DMS79 (cell line): ENCODE results near the gene BRCA1.

Experiments used
- DNase-seq: peaks from one replicate; lab custom pipeline; 2025; lab: John Stamatoyannopoulos, UW

Gene BRCA1

DNA sequence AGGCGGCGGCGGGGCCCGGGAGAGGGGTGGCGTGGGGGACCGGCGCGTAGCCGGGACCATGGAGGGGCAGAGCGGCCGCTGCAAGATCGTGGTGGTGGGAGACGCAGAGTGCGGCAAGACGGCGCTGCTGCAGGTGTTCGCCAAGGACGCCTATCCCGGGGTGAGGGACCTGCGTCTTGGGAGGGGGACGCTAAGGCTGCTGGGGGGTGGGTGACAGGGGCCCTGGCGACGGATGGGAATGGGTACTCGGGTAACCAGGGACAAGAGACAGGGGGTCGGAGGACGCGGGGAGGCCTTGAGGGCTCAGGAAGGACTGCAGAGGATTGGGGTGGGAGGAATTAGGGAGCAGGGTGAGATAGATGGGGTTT lies 99.9 kb downstream of the BRCA1 start:
- no peak for DNase-seq

DNA sequence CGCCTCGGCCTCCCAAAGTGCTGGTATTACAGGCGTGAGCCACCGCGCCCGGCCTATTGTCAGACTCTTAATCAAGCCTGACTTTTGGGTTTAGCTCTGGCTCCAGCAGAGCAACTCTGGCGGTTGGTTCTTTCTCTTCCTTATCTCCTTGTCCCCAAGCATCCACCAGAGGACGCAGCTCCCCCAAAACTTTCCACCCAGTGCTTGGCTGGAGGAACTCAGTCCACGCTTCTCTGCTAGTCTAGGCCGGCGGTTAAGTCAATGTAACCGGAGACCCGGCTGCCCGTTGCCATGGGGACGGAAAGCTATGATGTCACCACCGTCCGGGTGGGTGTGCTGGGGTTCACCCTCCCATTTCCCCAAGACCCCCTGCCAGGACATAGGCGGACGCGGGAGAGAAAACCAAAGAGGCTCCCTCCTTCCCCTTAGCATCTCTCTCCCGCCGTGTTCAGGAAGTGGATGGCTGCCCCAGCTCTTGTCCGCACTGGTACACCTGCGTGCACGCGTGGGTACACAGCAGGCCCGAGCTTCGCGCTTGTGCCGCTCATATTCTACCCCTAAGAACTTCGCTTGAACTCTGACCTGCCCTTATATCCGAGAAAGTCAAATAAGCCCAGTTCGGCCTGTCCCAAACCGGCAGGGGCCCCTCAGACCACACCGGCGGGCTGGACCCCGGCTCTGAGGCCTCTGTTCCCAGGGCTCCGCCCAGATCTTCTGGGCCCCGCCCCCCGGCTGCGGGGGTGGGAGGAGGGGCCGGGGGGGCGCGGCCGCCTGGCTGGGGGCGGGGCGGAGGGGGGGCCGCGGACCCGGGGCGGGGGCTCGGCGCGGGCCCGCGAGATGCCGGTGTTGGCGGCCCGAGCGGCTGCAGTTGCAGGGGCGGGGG lies 100.5 kb downstream of the BRCA1 start, which contains the start of gene RND2:
Gene RND2, plus strand, starts transcription at position 825 of the 883 bp plus-strand sequence. CDS start 117 bp downstream, outside the sequence.
- DNase-seq = peak; percentile 94

DNA sequence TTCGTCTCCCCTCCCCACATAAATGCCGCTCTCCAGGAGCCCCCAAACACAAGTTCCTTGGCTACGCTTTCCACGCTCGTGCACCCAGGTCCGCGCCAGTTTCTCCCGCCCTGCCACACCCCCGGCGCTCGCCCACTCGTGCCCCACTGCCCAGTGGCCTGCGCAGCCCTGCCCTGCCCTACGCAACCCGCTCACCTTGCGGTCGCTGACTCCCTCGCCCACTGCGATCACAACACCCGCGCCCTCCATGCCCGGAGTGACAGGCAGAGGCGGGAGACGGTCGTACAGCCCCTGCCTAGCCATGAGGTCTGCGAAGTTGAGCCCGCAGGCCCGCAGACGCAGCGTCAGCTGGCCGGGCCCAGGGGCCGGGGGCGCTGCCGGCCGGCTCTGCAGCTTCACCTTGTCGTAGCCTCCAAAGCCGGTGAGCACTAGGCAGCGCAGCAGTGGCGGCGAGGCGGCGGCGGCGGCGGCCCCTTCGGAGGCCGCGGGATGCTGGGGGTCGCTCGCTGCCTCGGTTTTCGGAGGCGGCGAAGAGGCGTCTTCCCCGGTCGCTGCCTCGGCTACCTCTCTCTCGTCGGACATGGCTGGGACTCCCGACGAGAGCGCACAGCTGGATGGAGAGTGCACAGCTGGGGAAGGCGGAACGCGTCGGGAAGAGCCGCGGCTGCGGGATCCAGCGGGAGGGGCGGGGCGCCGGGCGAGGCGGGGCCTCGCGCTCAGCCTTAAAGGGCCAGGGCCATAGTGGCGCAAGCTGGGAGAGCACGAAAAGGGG lies 103.2 kb downstream of the BRCA1 start, which contains the start of gene VAT1:
Gene VAT1, minus strand, starts transcription at position 645 of the 772 bp plus-strand sequence. Its CDS starts 63 bp downstream, at position 582.
- DNase-seq = peak; percentile 43

DNA sequence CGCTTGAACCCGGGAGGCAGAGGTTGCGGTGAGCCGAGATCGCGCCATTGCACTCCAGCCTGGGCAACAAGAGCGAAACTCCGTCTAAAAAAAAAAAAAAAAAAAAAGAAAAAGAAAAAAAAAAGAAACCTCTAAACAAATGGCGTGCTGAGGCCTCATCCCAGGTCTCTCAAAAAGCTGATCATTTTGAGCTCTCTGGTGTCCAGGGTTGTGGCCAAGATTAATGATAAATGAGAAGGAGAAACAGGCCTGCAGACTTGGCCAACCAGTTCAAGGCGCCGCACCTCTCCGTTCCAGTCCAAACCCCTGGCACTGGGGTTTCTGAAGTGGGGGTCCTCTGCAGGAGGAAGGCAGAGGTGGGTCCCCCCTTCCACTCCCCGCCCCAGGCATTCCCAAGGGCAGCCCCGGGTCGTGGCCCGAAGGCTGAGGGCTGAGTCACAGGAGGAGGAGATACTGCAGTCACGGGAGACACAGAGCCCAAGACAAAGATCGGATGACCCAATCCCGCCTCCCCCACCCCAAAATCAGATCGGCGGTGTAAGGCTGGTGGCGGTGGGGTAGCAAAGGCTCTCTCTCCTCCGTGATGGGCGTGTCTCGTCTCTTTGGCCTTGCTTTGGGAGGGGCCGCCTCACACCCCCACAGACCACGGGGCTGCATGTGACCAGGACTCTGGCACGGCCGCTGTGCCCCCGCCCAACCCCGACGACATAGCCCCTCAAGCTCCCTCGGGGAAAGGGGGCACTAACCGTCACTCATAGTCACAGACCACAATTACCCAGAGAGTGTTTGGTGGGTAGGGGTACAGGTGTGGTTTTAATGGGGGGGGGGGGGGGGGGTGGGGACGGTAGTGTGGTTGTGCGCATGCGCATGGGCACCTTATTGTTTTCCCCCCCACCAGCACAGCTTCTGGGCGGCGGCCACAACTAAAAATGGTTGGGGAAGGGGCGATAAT lies 104.1 kb downstream of the BRCA1 start:
- DNase-seq = peak; percentile 36

DNA sequence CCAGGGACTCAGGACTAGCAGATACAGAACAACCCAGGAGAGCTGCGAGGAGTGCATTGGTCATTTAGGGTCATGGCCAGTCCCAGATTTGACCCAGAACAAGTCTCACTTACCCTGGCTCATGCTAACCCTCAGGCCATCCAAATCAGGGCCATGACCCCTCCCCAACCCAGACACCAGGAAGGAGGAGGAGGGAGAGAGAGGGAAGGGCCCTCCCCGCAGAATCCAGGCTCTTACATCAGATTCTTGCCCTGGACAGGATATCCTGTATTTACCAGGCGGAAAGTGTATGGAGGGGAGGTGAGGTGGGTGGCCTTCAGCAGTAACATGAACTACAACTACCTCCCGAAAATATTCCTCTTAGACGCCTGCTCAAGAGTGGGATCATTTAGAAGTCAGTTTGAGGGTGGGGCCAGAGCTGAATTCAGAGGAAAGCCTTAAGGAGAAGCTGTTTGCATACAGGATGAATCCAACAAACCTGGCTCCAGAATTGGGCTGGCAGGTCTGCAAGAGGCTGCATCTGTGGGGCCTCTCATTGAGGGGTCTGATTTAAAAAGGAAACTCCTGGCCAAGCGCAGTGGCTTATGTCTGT lies 105.0 kb downstream of the BRCA1 start:
- DNase-seq = no peak

DNA sequence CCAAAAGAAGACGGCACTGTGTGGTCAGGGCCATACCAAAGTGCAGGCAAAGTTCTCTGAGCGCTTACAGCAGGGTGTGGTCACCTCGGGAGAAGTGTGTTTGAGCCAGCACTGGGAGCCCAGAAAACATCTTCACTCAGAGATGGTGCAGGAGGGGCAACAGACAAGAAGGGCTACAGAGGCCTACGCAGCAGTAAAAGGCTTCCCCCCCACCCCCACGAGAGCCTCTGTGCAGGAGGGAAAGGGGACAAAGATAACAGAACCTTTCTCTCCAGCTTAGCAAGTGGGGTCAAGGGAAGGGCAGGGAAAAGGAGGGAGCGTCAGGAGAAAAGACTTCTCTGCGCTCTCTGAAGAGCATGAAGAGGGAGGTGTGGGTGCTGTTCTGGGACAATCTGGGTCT lies 105.7 kb downstream of the BRCA1 start:
- DNase-seq = no peak

DNA sequence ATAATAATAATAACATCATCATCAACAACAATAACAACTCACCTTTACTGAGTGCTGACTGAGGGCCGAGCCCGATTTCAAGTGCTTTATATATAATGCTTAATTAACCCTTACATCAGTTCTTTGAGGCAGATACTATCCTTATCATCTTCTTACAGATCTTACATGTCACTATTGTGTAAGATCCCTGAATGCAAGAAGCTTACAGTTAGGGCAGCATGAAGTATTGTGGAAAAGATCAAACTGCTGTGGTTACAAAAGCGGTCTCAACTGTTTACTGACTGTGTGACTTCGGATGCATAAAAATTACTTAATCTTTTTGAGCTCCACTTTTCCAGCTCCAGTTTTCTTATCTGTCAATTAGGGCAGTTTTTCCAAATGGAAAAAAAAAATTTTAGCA lies 106.2 kb downstream of the BRCA1 start:
- DNase-seq = no peak

DNA sequence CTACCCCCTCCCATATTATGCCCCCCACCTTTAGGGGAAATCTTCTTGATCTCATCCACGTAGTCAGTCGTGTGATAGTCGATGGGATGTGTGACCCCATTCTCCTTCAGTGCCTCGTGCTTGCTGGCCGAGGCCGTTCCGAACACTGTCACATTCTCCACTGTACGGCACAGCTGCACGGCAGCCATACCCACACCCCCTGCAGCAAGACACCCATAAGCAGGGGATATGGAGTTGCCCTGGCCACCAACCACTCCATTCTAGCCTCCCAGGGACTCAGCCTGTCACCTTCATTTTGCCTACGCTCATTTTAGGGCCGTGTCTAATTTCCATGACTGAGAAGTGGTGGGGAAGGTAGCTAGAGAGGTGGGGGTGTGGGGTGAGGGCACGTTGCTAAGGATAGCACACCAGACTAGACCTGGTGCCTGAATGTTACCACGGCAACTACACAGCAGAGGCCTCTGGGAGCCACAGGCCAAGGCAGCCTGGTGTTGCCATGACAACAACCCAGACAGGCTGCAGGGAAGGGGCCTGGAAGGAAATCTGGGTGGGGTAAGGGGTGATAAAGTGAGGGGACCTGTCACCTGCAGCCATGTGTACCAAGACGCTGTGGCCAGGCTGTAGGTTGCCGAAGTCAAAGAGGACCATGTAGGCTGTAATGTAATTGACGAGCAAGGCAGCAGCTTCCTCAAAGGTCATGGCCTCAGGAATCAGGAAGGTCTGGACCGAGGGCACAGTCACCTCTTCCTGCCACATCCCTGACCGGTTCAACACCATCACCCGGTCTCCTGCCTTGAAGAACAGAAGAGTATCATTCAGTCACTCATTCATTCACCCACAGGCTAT lies 106.9 kb downstream of the BRCA1 start:
- DNase-seq = peak; percentile 20

DNA sequence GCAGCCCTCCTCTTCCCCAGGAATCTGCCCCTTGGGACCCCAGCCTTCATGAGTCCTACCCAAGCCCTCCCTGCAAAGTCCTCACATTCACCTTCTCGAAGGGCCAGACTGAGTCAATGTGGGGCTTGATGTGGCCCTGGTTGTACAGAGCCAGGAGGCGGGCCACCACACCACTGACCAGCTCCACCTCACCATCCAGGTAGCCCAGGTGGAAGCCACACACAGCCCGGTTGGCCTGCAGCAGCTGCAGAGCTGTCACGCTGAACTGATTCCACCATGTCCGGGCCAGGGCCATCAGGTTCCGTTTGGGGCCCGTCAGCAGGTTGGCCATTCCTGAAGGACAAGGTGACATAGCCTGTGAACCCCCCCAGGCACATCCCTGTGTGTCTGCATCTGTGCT lies 108.9 kb downstream of the BRCA1 start:
- no peak for DNase-seq

DNA sequence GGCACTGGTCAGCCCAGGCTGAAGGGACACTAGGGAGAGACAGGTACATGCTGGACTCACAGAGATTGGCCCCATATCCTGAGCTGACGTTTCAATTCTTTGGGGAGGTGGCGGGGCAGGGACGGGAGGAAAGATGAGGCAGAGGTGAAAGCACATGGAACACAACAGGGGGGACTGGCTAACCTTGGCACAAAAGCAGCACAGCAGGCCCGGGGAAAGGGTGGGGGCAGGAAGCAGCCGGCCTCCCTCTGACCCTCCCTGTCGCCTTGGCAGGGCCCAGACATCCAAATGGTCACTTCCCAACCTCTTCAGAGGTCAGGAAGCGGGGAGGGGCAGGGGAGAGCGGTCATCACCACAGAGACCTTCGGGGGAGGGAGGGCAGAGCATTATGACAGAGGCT lies 109.6 kb downstream of the BRCA1 start:
- DNase-seq = no peak

DNA sequence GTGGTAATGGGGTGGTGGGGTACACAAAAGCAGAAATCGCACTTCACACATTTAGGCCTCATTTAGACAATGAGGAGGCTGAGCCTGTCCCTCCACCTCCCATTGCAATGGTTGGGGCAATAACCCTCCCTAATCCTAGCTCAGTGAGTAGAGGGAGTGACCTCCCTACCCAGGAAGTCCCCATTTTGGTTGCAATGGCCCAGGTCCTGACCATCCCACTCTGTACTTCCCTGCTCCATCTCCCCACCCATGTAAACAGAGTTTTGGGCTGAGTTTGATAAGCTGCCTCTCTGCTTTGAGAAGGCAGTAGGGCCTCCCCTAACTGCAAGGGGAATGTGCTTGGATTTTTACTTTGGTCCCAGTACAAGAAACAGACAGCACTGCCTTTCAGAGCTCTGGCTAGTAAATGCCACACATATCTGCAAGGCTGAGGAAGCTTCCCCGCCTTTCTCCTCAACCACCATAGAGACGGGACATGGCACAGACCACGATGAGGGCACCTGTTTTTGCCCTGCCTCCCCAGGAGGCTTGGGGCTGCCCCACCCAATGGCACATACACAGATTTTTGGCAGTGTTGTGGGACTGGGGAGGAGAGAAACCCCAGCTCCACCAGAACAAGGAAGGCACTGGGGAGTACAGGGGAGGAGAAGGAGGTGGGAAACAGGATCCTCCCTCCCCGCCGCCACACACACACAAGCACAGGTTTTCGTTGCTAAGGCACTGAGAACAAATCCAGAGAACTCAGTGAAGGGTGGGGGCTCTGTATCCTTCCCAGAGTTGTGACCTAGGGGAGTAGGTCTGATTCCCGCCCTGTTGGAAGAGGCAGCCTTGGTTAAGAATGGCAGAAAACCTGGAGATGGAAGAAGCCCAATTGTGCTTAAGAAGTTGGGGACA lies 110.3 kb downstream of the BRCA1 start:
- DNase-seq = no peak

DNA sequence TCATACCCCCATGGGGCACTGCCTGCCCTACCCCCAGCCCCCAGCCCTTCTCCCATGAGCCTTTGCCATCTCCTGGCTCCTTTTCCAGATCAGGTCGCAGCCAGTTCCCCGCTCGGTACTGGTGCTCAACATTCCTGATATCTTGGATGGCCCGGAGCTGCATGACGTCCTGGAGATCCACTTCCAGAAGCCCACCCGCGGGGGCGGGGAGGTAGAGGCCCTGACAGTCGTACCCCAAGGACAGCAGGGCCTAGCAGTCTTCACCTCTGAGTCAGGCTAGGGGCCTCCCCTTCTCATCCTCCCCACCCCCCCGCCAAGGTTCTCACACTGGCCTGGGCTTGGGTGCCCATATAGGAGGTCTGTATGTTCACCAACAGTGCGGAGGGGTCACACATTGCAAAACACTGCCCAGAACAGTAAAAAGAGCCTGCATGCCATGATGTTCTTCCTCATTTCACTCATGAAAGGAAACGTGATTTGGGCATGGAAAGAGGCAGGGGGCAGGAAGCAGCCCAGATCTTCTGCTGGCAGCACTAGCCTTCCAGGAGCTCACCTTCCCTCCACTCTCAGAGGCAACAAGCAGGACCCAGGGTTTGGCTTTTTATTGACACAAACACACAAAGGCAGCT lies 111.0 kb downstream of the BRCA1 start:
- DNase-seq = no peak

DNA sequence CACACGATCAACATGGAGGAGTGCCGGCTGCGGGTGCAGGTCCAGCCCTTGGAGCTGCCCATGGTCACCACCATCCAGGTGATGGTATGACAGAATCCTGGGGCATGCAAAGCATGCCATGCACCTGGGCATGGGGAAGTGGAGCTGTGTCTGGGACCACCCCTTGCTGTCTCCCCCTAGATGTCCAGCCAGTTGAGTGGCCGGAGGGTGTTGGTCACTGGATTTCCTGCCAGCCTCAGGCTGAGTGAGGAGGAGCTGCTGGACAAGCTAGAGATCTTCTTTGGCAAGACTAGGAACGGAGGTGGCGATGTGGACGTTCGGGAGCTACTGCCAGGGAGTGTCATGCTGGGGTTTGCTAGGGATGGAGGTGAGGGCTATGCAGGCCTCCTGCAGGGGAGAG lies 111.9 kb downstream of the BRCA1 start:
- no peak for DNase-seq

DNA sequence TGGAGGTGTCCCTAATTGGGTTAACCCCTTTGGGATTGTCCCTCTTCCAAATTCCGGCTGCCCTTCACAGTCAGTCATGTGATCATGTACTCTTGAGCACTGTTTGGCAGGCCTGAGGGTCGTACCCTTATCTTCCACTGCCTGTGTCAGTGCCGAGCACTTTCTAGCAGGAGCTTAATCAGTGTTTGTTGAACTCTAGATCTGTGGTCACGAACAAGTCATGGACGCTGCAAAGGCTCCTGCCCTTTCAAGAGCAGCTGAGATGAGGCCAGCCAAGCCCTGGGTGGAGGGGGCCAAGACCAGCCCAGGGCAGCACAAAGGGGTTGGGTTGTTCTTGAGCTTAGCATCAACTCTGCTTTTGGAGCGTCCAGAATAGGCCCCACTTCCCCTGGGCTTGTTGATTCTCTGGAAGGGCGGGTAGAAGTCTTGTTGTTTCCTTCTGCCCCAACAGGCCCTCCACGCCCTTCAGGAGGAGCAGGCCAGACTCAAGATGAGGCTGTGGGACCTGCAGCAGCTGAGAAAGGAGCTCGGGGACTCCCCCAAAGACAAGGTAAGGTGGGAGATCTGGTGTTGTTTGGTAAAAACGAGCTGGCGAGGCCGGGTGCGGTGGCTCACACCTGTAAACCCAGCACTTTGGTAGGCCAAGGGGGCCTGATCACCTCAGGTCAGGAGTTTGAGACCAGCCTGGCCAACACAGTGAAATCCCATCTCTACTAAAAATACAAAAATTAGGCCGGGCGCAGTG lies 113.3 kb downstream of the BRCA1 start:
- DNase-seq = no peak

DNA sequence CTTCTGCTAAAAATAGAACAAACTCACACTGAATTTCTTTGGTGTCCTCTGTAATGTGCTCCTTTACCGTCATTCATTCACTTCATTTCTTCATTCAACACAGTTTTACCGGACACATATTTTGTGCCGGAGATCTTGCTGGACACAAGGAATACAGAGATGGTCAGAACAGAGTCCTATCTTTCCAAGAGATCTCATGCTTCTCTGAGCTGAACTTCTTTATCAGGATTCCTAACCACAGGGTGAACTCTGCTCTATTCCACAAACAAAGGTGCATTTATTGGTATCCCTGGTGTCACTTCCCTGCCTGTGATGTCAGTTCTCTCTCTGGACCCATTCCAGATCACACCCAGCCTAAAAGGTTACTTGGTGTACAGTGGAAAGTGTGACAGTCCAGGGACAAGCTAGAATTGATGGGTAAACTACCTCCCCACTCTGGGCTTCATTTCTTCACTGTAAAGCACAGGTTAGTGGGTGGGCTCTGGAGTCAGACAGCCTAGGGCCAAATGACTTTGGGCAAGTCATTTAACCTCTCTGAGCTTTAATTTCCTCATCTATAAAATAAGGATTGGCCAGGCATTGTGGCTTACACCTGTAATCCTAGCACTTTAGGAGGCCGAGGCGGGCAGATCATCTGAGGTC lies 114.4 kb downstream of the BRCA1 start:
- no peak for DNase-seq

DNA sequence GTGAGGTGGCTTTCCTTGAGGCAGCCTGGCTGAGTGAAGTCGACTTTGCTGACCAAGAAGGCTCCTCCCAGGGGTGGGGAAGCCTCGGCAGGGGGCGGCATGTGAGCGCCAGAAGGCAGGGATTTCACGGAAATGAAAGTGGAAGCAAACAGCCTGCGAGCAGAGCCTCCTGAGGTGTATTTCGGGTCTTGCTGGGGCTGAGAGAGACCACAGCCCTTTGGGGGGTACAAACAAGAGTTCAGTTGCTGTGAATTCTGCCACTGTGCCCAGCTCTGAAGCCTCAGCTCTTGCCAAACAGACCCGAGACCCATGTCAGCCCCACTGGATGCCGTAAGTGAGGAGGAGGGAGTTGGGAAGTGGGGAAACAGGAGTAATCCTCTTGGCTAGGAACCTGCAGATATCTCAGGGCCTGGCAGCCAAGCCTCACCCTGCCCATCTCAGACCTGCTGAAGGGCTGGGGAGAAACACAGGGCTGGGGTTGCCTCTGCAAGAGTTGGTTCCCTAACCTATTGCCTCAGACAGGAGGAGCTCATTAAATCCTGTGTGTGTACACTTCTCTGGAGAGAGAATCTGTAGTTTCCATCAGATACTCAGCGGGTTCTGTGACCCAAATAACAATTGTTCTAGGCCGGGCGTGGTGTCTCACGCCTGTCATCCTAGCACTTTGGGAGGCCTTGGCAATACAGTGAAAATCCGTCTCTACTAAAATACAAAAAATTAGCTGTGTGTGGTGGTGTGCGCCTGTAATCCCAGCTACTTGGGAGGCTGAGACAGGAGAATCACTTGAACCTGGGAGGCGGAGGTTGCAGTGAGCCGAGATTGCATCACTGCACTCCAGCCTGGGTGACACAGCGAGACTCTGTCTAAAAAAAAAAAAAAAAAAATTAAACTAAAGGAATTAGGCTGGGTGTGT lies 118.3 kb downstream of the BRCA1 start, which contains the start of gene IFI35:
Gene IFI35, plus strand, starts transcription at position 146 of the 913 bp plus-strand sequence. Its CDS starts 164 bp downstream, at position 310.
- peak; percentile 50 for DNase-seq
